ENCODE measurements around the gene INSIG1.

DNA sequence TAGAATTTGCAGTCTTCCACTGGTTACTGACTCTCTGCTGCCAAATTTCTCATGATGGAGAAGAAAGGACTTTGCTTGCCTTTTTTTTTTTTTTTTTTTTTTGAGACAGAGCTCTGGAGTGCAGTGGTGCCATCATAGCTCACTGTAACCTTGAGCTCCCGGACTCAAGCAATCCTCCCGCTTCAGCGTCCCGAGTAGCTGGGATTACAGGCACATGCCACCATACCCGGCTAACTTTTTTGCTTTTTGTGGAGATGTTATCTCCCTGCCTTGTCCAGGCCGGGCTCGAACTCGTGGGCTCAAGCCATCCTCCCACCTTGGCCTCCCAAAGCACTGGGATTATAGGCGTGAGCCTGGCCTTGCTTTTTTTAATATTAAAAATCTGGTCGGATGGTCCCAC, 6.2 kb downstream of the INSIG1 start:
- TF ChIP-seq, protein P1, sequence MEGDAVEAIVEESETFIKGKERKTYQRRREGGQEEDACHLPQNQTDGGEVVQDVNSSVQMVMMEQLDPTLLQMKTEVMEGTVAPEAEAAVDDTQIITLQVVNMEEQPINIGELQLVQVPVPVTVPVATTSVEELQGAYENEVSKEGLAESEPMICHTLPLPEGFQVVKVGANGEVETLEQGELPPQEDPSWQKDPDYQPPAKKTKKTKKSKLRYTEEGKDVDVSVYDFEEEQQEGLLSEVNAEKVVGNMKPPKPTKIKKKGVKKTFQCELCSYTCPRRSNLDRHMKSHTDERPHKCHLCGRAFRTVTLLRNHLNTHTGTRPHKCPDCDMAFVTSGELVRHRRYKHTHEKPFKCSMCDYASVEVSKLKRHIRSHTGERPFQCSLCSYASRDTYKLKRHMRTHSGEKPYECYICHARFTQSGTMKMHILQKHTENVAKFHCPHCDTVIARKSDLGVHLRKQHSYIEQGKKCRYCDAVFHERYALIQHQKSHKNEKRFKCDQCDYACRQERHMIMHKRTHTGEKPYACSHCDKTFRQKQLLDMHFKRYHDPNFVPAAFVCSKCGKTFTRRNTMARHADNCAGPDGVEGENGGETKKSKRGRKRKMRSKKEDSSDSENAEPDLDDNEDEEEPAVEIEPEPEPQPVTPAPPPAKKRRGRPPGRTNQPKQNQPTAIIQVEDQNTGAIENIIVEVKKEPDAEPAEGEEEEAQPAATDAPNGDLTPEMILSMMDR (IDR thresholded peaks at IDR 0.05): no peak
- TF ChIP-seq POLR2A (IDR thresholded peaks at IDR 0.05): no peak

Measured in esophagus squamous epithelium (tissue), 4 donors.